ENCODE measurements around the gene UTY. TPM values are rescaled to one million over a fixed set of nuclear protein-coding genes. Genes with fewer than 3 reads are reported as not detected.

UTY gene
- total RNA-seq (ENCODE audit: insufficient read depth, low replicate concordance), result 25.5 TPM

GRCh38 chrY:13479828-13480227, at the start of gene UTY:
UTY (minus strand) TSS chrY:13480033; CDS start chrY:13479665, 368 bp downstream.
- peak; percentile 95 for DNase-seq (ENCODE audit: low spot score)

- no peak for DNase-seq (ENCODE audit: low spot score)
These were observed 40.6 kb upstream of the UTY start for GRCh38 chrY:13520474-13520873.

- DNase-seq (ENCODE audit: low spot score), result no peak
These were observed 21.4 kb upstream of the UTY start for GRCh38 chrY:13501215-13501614.

GRCh38 chrY:13493737-13494136, 13.9 kb upstream of the UTY start:
- DNase-seq (ENCODE audit: low spot score), result peak; percentile 24

- no peak for DNase-seq (ENCODE audit: low spot score)
These were observed 12.6 kb upstream of the UTY start for GRCh38 chrY:13492408-13492807.

- DNase-seq (ENCODE audit: low spot score), result no peak
These were observed 8.9 kb upstream of the UTY start for GRCh38 chrY:13488738-13489137.

GRCh38 chrY:13479121-13479711, 617 bp downstream of the UTY start:
- DNase-seq (ENCODE audit: low spot score), result peak; percentile 54

- DNase-seq (ENCODE audit: low spot score), result peak; percentile 82
These were observed 1.6 kb downstream of the UTY start for GRCh38 chrY:13478126-13478785.

GRCh38 chrY:13474997-13475396, 4.8 kb downstream of the UTY start:
- no peak for DNase-seq (ENCODE audit: low spot score)

GRCh38 chrY:13451572-13451971, 28.3 kb downstream of the UTY start:
- no peak for DNase-seq (ENCODE audit: low spot score)

GRCh38 chrY:13450596-13451130, 29.2 kb downstream of the UTY start:
- no peak for DNase-seq (ENCODE audit: low spot score)

GRCh38 chrY:13445566-13445965, 34.3 kb downstream of the UTY start:
- no peak for DNase-seq (ENCODE audit: low spot score)

GRCh38 chrY:13443146-13443545, 36.7 kb downstream of the UTY start:
- DNase-seq (ENCODE audit: low spot score), result no peak

- DNase-seq (ENCODE audit: low spot score), result no peak
These were observed 39.0 kb downstream of the UTY start for GRCh38 chrY:13440811-13441210.

GRCh38 chrY:13435968-13436937, 43.6 kb downstream of the UTY start:
- no peak for DNase-seq (ENCODE audit: low spot score)

- no peak for DNase-seq (ENCODE audit: low spot score)
These were observed 44.4 kb downstream of the UTY start for GRCh38 chrY:13435206-13435967.

- DNase-seq (ENCODE audit: low spot score), result no peak
These were observed 47.4 kb downstream of the UTY start for GRCh38 chrY:13432293-13433025.

- DNase-seq (ENCODE audit: low spot score), result no peak
These were observed 50.3 kb downstream of the UTY start for GRCh38 chrY:13429551-13429950.

- peak; percentile 76 for DNase-seq (ENCODE audit: low spot score)
These were observed 56.5 kb downstream of the UTY start for GRCh38 chrY:13423281-13423732.

- no peak for DNase-seq (ENCODE audit: low spot score)
These were observed 62.8 kb downstream of the UTY start for GRCh38 chrY:13416869-13417661.

Measured in umbilical cord (tissue), 2 donors.